HEK293 (cell line): ENCODE results near the gene ATP5MC2.

Experiments
- FEZF1 ChIP-seq: fragments of 450-650 bp; formaldehyde crosslinking; IDR thresholded peaks from 2 replicates; pipeline ENCODE4 v1.5.1; 2016; ENCODE audit warnings: missing biosample characterization, missing genetic modification characterization
- GLI4 ChIP-seq: fragments of 450-650 bp; formaldehyde crosslinking; IDR thresholded peaks from 2 replicates; pipeline ENCODE4 v1.5.1; 2016; ENCODE audit warnings: missing biosample characterization, missing genetic modification characterization
- KLF16 ChIP-seq: fragments of 450-650 bp; formaldehyde crosslinking; IDR thresholded peaks from 2 replicates; pipeline ENCODE4 v1.5.1; 2017; ENCODE audit warnings: missing biosample characterization, missing genetic modification characterization
- ZBTB7A ChIP-seq: fragments of 450-650 bp; formaldehyde crosslinking; IDR thresholded peaks from 2 replicates; pipeline ENCODE4 v1.5.1; 2016; ENCODE audit warnings: low read depth, missing biosample characterization, missing genetic modification characterization
- ZBTB8A ChIP-seq: fragments of 450-650 bp; formaldehyde crosslinking; IDR thresholded peaks from 2 replicates; pipeline ENCODE4 v1.5.1; 2016; ENCODE audit warnings: missing biosample characterization, missing genetic modification characterization
- ZNF121 ChIP-seq: fragments of 450-650 bp; formaldehyde crosslinking; IDR thresholded peaks from 2 replicates; pipeline ENCODE4 v1.5.1; 2016; ENCODE audit warnings: missing biosample characterization, missing genetic modification characterization
- ZNF24 ChIP-seq: fragments of 450-650 bp; formaldehyde crosslinking; IDR thresholded peaks from 2 replicates; pipeline ENCODE4 v1.5.1; 2016; ENCODE audit warnings: missing biosample characterization, missing genetic modification characterization
- ZNF549 ChIP-seq: fragments of 450-650 bp; IDR thresholded peaks from 2 replicates; pipeline ENCODE4 v1.5.1; 2018; ENCODE audit warnings: missing biosample characterization, missing genetic modification characterization, mild to moderate bottlenecking, inconsistent platforms, moderate library complexity
- ZNF560 ChIP-seq: fragments of 450-650 bp; formaldehyde crosslinking; IDR thresholded peaks from 2 replicates; pipeline ENCODE4 v1.5.1; 2017; ENCODE audit warnings: missing biosample characterization, missing genetic modification characterization, borderline replicate concordance
- ZSCAN23 ChIP-seq: fragments of 450-650 bp; formaldehyde crosslinking; IDR thresholded peaks from 2 replicates; pipeline ENCODE4 v1.5.1; 2016; ENCODE audit warnings: missing biosample characterization, missing genetic modification characterization
- TF ChIP-seq, protein P1 (sequence below): fragments of 450-650 bp; formaldehyde crosslinking; IDR thresholded peaks from 2 replicates; pipeline ENCODE4 v1.5.1; 2016; ENCODE audit warnings: missing biosample characterization, missing genetic modification characterization
- TF ChIP-seq, protein P2 (sequence below): fragments of 450-650 bp; formaldehyde crosslinking; IDR thresholded peaks from 2 replicates; pipeline ENCODE4 v1.5.1; 2016; ENCODE audit warnings: missing biosample characterization, missing genetic modification characterization, low read depth

DNA sequence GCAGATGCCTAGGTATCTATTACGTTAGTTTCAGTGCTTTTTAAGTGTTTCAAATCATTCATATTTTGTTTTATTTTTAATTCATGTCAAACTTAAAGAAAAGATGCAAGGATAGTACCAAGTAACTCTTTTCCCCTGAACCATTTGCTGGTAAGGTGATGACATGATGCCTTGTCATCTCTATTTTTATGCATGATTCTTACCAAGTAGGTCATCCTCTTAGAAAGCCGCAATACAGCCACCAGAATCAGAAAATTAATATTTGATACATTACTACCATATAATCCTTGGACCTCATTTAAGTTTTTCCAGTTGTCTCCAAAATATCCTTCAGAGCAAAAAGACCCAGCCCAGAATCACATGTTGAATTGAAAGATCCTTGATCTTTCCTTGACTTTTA lies 22.3 kb downstream of the ATP5MC2 start:
- TF ChIP-seq, protein P1, sequence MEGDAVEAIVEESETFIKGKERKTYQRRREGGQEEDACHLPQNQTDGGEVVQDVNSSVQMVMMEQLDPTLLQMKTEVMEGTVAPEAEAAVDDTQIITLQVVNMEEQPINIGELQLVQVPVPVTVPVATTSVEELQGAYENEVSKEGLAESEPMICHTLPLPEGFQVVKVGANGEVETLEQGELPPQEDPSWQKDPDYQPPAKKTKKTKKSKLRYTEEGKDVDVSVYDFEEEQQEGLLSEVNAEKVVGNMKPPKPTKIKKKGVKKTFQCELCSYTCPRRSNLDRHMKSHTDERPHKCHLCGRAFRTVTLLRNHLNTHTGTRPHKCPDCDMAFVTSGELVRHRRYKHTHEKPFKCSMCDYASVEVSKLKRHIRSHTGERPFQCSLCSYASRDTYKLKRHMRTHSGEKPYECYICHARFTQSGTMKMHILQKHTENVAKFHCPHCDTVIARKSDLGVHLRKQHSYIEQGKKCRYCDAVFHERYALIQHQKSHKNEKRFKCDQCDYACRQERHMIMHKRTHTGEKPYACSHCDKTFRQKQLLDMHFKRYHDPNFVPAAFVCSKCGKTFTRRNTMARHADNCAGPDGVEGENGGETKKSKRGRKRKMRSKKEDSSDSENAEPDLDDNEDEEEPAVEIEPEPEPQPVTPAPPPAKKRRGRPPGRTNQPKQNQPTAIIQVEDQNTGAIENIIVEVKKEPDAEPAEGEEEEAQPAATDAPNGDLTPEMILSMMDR (tag by site-specific recombination) = no peak
- TF ChIP-seq ZBTB8A (no peak), ZNF549 (tag by site-specific recombination) (no peak), ZSCAN23 (no peak), ZNF560 (tag by site-specific recombination) (no peak), ZNF121 (tag by site-specific recombination) (no peak), GLI4 (tag by site-specific recombination) (no peak), KLF16 (tag by site-specific recombination) (no peak), ZBTB7A (tag by site-specific recombination) (no peak), ZNF24 (tag by site-specific recombination) (no peak), FEZF1 (tag by site-specific recombination) (no peak)
- TF ChIP-seq, protein P2, sequence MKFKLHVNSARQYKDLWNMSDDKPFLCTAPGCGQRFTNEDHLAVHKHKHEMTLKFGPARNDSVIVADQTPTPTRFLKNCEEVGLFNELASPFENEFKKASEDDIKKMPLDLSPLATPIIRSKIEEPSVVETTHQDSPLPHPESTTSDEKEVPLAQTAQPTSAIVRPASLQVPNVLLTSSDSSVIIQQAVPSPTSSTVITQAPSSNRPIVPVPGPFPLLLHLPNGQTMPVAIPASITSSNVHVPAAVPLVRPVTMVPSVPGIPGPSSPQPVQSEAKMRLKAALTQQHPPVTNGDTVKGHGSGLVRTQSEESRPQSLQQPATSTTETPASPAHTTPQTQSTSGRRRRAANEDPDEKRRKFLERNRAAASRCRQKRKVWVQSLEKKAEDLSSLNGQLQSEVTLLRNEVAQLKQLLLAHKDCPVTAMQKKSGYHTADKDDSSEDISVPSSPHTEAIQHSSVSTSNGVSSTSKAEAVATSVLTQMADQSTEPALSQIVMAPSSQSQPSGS (tag by site-specific recombination) = no peak
